Tibial artery (tissue), 4 donors: ENCODE measurements around the gene KPNA6.
"Not testable (repeated sequence)": the region's sequence is repeated elsewhere in the genome, so short reads cannot be mapped to it uniquely, and the experiment has no call there.

Source experiments
- DNase-seq, 2 donors: peaks; one replicate each; pipeline ENCODE4 v3.0.0-alpha.2; 2019
- H3K27ac ChIP-seq, 2 donors: fragments of 200-600 bp; sonication (generic) in 1 of 2; 1 replicate in 1 of 2; 2 replicates in 1 of 2; pipeline ENCODE4 v1.5.1; 2018 to 2019; ENCODE audit warnings: mild to moderate bottlenecking in 1 of 2
- H3K27me3 ChIP-seq, 2 donors: fragments of 200-600 bp; sonication (generic) in 1 of 2; one replicate each; pipeline versions ENCODE4 v1.5.1 to v1.6.0; 2016 to 2019
- H3K36me3 ChIP-seq, 3 donors: fragments of 200-600 bp; sonication (generic) in 2 of 3; one replicate each; pipeline ENCODE4 v1.5.1; 2016 to 2019; ENCODE audit warnings: mild to moderate bottlenecking in 2 of 3
- H3K4me1 ChIP-seq, 4 donors: fragments of 200-600 bp; sonication (generic) in 2 of 4; 1 replicate in 3 of 4; 2 replicates in 1 of 4; pipeline ENCODE4 v1.5.1; 2016 to 2019
- H3K4me3 ChIP-seq, 2 donors: fragments of 200-600 bp; sonication (generic) in 1 of 2; 1 replicate in 1 of 2; 2 replicates in 1 of 2; pipeline ENCODE4 v1.5.1; 2018 to 2019; ENCODE audit warnings: mild to moderate bottlenecking in 2 of 2
- H3K9me3 ChIP-seq, 3 donors: fragments of 200-600 bp; sonication (generic) in 1 of 3; one replicate each; pipeline ENCODE4 v1.5.1; 2016 to 2019
- CTCF ChIP-seq, 2 experiments: fragments of 200-600 bp in 1 of 2; fragments of 450-650 bp in 1 of 2; IDR thresholded peaks; one replicate each; pipeline ENCODE4 v1.5.1; 2017 to 2019; ENCODE audit warnings: antibody characterized with exemption in 2 of 2, mild to moderate bottlenecking in 1 of 2, moderate library complexity in 1 of 2
- intact Hi-C: fragments of 100-400 bp; cut with DNase I; formaldehyde crosslinking; loops from one replicate; pipeline ENCODE4 v1.15.0; 2023; ENCODE audit warnings: low total_unique reads

The KPNA6 gene

GRCh38 chr1:32137111-32137510, 29.3 kb downstream of the KPNA6 start:
- peaks cover 0 to 26% (median 10%) of the 10 kb centered on the region in 4 donors for H3K4me1 ChIP-seq
- intact Hi-C loops, result no loop called here

GRCh38 chr1:32138965-32139364, 31.1 kb downstream of the KPNA6 start:
- peaks cover 0 to 5% (median 0%) of the 10 kb centered on the region in 3 donors for H3K36me3 ChIP-seq
- H3K9me3 ChIP-seq, result no peaks in the 10 kb centered on the region
- no peak overlapping the region for H3K27ac ChIP-seq
- H3K27me3 ChIP-seq, result no peaks in the 10 kb centered on the region
- H3K4me1 ChIP-seq, result peaks cover 0 to 26% (median 10%) of the 10 kb centered on the region in 4 donors
- TF ChIP-seq CTCF (IDR thresholded peaks at IDR 0.05), result no peak
- no peak overlapping the region for H3K4me3 ChIP-seq
- intact Hi-C loops, result no loop called here
- DNase-seq, result no peak

More at GRCh38 chr1:32137111-32137510, 29.3 kb downstream of the KPNA6 start:
- TF ChIP-seq CTCF (IDR thresholded peaks at IDR 0.05), result no peak
- no peak overlapping the region for H3K4me3 ChIP-seq
- H3K36me3 ChIP-seq, result peaks cover 0 to 5% (median 0%) of the 10 kb centered on the region in 3 donors
- no peaks in the 10 kb centered on the region for H3K9me3 ChIP-seq
- no peak overlapping the region for H3K27ac ChIP-seq
- no peak for DNase-seq
- H3K27me3 ChIP-seq, result no peaks in the 10 kb centered on the region

- H3K9me3 ChIP-seq, result no peaks in the 10 kb centered on the region
- H3K4me1 ChIP-seq, result peaks cover 0 to 22% (median 10%) of the 10 kb centered on the region in 4 donors
- intact Hi-C loops, result no loop called here
- no peak for TF ChIP-seq CTCF (IDR thresholded peaks at IDR 0.05)
- no peaks in the 10 kb centered on the region for H3K36me3 ChIP-seq
- H3K27me3 ChIP-seq, result no peaks in the 10 kb centered on the region
- DNase-seq, result peak in 1 of 2 donors; percentile 24
- no peak overlapping the region for H3K4me3 ChIP-seq
- H3K27ac ChIP-seq, result peak overlapping the region in 1 of 2 donors; percentile 15
Observed at GRCh38 chr1:32142446-32143301, 34.8 kb downstream of the KPNA6 start.

GRCh38 chr1:32143302-32143695, 35.4 kb downstream of the KPNA6 start:
- H3K27ac ChIP-seq, H3K4me3 ChIP-seq, intact Hi-C loops, DNase-seq, H3K9me3 ChIP-seq, H3K27me3 ChIP-seq, H3K36me3 ChIP-seq: not testable (repeated sequence)
- peaks cover 0 to 22% (median 10%) of the 10 kb centered on the region in 4 donors for H3K4me1 ChIP-seq

GRCh38 chr1:32144033-32144432, 36.2 kb downstream of the KPNA6 start:
- no peak for DNase-seq
- TF ChIP-seq CTCF (IDR thresholded peaks at IDR 0.05), result no peak
- no peaks in the 10 kb centered on the region for H3K27me3 ChIP-seq
- intact Hi-C loops, result no loop called here
- H3K27ac ChIP-seq, result no peak overlapping the region
- H3K9me3 ChIP-seq, result no peaks in the 10 kb centered on the region
- no peak overlapping the region for H3K4me3 ChIP-seq
- peaks cover 0 to 19% (median 9%) of the 10 kb centered on the region in 4 donors for H3K4me1 ChIP-seq
- H3K36me3 ChIP-seq, result peaks cover 5 to 8% (median 5%) of the 10 kb centered on the region in 3 donors

GRCh38 chr1:32147799-32148198, 39.9 kb downstream of the KPNA6 start:
- H3K9me3 ChIP-seq, DNase-seq, H3K27ac ChIP-seq, H3K27me3 ChIP-seq, intact Hi-C loops, H3K4me3 ChIP-seq: not testable (repeated sequence)
- H3K36me3 ChIP-seq, result peaks cover 5 to 10% (median 5%) of the 10 kb centered on the region in 3 donors
- peaks cover 0 to 18% (median 6%) of the 10 kb centered on the region in 4 donors for H3K4me1 ChIP-seq
